K562 (cell line): ENCODE data around the gene MPC1.

Source experiments
- CAMTA2 ChIP-seq: fragments of 250-450 bp; sonication (Bioruptor Pico); conservative IDR thresholded peaks from 2 replicates; pipeline ENCODE4 v1.5.1; 2022
- CTCF ChIP-seq, 3 experiments: IDR thresholded peaks in 2 of 3; conservative IDR thresholded peaks in 1 of 3; 2 replicates each; pipeline ENCODE4 v1.5.1; 2011 to 2012; ENCODE audit warnings: low read length in 3 of 3, mild to moderate bottlenecking in 3 of 3, control low read depth in 2 of 3, improper control_type of control experiment in 1 of 3, inconsistent platforms in 1 of 3, low read depth in 1 of 3, mixed read lengths in 1 of 3, moderate library complexity in 1 of 3; ENCODE audit not compliant: insufficient read depth in 2 of 3
- E2F1 ChIP-seq: sonication (generic); formaldehyde crosslinking; IDR thresholded peaks from 2 replicates; pipeline ENCODE4 v1.8.1; 2023; ENCODE audit warnings: mild to moderate bottlenecking, missing genetic modification reagents, moderate library complexity
- HMG20A ChIP-seq: fragments of 450-650 bp; formaldehyde crosslinking; conservative IDR thresholded peaks from 2 replicates; pipeline ENCODE4 v1.4.0; 2020; ENCODE audit warnings: mild to moderate bottlenecking, mixed read lengths
- POLR2A ChIP-seq: fragments of 450-650 bp; conservative IDR thresholded peaks from 2 replicates; pipeline ENCODE4 v1.6.1; 2016
- POLR2AphosphoS5 ChIP-seq: IDR thresholded peaks from 2 replicates; pipeline ENCODE4 v1.6.1; 2011; ENCODE audit warnings: mild to moderate bottlenecking, low read depth, low read length, moderate library complexity; ENCODE audit not compliant: control insufficient read depth, insufficient read depth
- SIN3A ChIP-seq, 2 experiments: fragments of 150-350 bp in 1 of 2; IDR thresholded peaks; 2 replicates each; pipeline ENCODE4 v1.6.1; 2011 to 2016; ENCODE audit warnings: borderline replicate concordance in 2 of 2, low read depth in 2 of 2, low read length in 2 of 2, mild to moderate bottlenecking in 2 of 2, moderate library complexity in 2 of 2; ENCODE audit not compliant: control insufficient read depth in 1 of 2
- WHSC1 ChIP-seq: IDR thresholded peaks from one replicate; pipeline ENCODE4 v1.6.1; 2012; ENCODE audit warnings: low read length, control low read depth, inconsistent platforms

- TF ChIP-seq HMG20A (no peak), CTCF (IDR thresholded peaks at IDR 0.05 in 2 of 3, conservative IDR thresholded peaks at IDR 0.05 in 1 of 3; ENCODE audit: insufficient read depth in 2 of 3, low read depth in 1 of 3, low read length in 3 of 3) (no peak), WHSC1 (no peak), POLR2AphosphoS5 (no peak), POLR2A (no peak), CAMTA2 (no peak), SIN3A (IDR thresholded peaks at IDR 0.05; ENCODE audit: borderline replicate concordance in 2 of 2, control insufficient read depth in 1 of 2, low read depth in 2 of 2, low read length in 2 of 2) (no peak), E2F1 (no peak)
These were observed 36.3 kb downstream of the MPC1 start for GRCh38 chr6:166346449-166346848.
